ENCODE data around the gene ZNF263. TPM values are rescaled to one million over a fixed set of nuclear protein-coding genes. Genes with fewer than 3 reads are reported as not detected.

ZNF263 gene
- total and polyA plus RNA-seq, 2 donors from 2014 or later, result 14.6 to 29.7 TPM

DNA sequence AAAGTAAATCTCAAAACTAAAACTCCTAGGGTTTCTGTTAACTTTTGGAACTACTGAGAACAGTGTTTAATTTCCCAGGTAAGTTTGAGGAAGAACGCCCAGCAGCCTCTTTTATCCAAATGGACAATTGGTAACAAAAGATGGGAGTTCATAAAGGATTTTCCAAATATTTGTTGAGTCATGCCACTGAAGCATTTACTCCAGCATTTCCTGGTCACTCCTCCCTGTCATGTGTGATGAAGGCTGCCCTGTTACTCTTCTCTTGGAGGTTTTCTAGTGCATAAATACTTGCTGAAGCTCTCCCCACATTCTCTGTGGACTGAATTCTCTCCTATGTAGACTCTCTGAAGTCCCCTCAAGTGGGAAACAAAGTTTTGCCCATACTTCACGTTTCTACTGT is 38.5 kb downstream of the ZNF263 start:
- TF ChIP-seq, protein P1, sequence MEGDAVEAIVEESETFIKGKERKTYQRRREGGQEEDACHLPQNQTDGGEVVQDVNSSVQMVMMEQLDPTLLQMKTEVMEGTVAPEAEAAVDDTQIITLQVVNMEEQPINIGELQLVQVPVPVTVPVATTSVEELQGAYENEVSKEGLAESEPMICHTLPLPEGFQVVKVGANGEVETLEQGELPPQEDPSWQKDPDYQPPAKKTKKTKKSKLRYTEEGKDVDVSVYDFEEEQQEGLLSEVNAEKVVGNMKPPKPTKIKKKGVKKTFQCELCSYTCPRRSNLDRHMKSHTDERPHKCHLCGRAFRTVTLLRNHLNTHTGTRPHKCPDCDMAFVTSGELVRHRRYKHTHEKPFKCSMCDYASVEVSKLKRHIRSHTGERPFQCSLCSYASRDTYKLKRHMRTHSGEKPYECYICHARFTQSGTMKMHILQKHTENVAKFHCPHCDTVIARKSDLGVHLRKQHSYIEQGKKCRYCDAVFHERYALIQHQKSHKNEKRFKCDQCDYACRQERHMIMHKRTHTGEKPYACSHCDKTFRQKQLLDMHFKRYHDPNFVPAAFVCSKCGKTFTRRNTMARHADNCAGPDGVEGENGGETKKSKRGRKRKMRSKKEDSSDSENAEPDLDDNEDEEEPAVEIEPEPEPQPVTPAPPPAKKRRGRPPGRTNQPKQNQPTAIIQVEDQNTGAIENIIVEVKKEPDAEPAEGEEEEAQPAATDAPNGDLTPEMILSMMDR (IDR thresholded peaks at IDR 0.05; ENCODE audit: borderline replicate concordance, extremely low read depth, insufficient read depth), result no peak
- H3K27ac ChIP-seq (ENCODE audit: low read depth in 2 of 2, low read length in 2 of 2), result no peak overlapping the region
- FAIRE-seq (no peak), DNase-seq (no peak)
- H3K4me1 ChIP-seq (ENCODE audit: control insufficient read depth in 2 of 3, insufficient read depth in 2 of 3, low read depth in 1 of 3, low read length in 3 of 3), result no peaks in the 10 kb centered on the region
- intact Hi-C loops (cut with DNase I), result no loop called here
- peaks cover 10 to 16% (median 13%) of the 10 kb centered on the region in 3 donors for H3K36me3 ChIP-seq (ENCODE audit: control insufficient read depth in 2 of 3, insufficient read depth in 3 of 3, low read length in 3 of 3)
- H3K4me3 ChIP-seq (ENCODE audit: low read length in 3 of 3), result no peak overlapping the region
- no peak overlapping the region for H3K9ac ChIP-seq (ENCODE audit: low read length in 3 of 3)
- no peaks in the 10 kb centered on the region for H3K27me3 ChIP-seq (ENCODE audit: control insufficient read depth, insufficient read depth, low read length)
- H3K9me3 ChIP-seq (ENCODE audit: control insufficient read depth in 2 of 3, insufficient read depth in 1 of 3, low read length in 3 of 3), result peaks cover 13 to 60% (median 33%) of the 10 kb centered on the region in 3 donors

GRCh38 chr16:3327514-3327913 is 44.2 kb downstream of the ZNF263 start:
- FAIRE-seq (no peak), DNase-seq (no peak)
- intact Hi-C loops (cut with DNase I), result no loop called here
- no peak overlapping the region for H3K9ac ChIP-seq (ENCODE audit: low read length in 3 of 3)
- no peak overlapping the region for H3K4me3 ChIP-seq (ENCODE audit: low read length in 3 of 3)
- H3K27ac ChIP-seq (ENCODE audit: low read depth in 2 of 2, low read length in 2 of 2), result no peak overlapping the region
- H3K36me3 ChIP-seq (ENCODE audit: control insufficient read depth in 2 of 3, insufficient read depth in 3 of 3, low read length in 3 of 3), result no peaks in the 10 kb centered on the region
- TF ChIP-seq, protein P1 (IDR thresholded peaks at IDR 0.05; ENCODE audit: borderline replicate concordance, extremely low read depth, insufficient read depth), result no peak
- H3K4me1 ChIP-seq (ENCODE audit: control insufficient read depth in 2 of 3, insufficient read depth in 2 of 3, low read depth in 1 of 3, low read length in 3 of 3), result no peaks in the 10 kb centered on the region
- H3K9me3 ChIP-seq (ENCODE audit: control insufficient read depth in 2 of 3, insufficient read depth in 1 of 3, low read length in 3 of 3), result peaks cover under 1 to 9% (median 1%) of the 10 kb centered on the region in 3 donors
- H3K27me3 ChIP-seq (ENCODE audit: control insufficient read depth, insufficient read depth, low read length), result no peaks in the 10 kb centered on the region

- FAIRE-seq, result no peak
- intact Hi-C loops (cut with DNase I), result no loop called here
- Histone ChIP-seq H3K4me1 (ENCODE audit: control insufficient read depth in 2 of 3, insufficient read depth in 2 of 3, low read depth in 1 of 3, low read length in 3 of 3) (no peaks in the 10 kb centered on the region), H3K9me3 (ENCODE audit: control insufficient read depth in 2 of 3, insufficient read depth in 1 of 3, low read length in 3 of 3) (peaks cover 0 to 7% (median 1%) of the 10 kb centered on the region in 3 donors), H3K27me3 (ENCODE audit: control insufficient read depth, insufficient read depth, low read length) (no peaks in the 10 kb centered on the region), H3K27ac (ENCODE audit: low read depth in 2 of 2, low read length in 2 of 2) (no peak overlapping the region), H3K4me3 (ENCODE audit: low read length in 3 of 3) (no peak overlapping the region), H3K9ac (ENCODE audit: low read length in 3 of 3) (no peak overlapping the region), H3K36me3 (ENCODE audit: control insufficient read depth in 2 of 3, insufficient read depth in 3 of 3, low read length in 3 of 3) (no peaks in the 10 kb centered on the region)
- no peak for DNase-seq
- TF ChIP-seq, protein P1 (IDR thresholded peaks at IDR 0.05; ENCODE audit: borderline replicate concordance, extremely low read depth, insufficient read depth), result no peak
Measured at GRCh38 chr16:3328104-3328503, 44.8 kb downstream of the ZNF263 start.

GRCh38 chr16:3328643-3329042 is 45.4 kb downstream of the ZNF263 start:
- DNase-seq (no peak), FAIRE-seq (no peak)
- H3K9ac ChIP-seq (ENCODE audit: low read length in 3 of 3), result no peak overlapping the region
- TF ChIP-seq, protein P1 (IDR thresholded peaks at IDR 0.05; ENCODE audit: borderline replicate concordance, extremely low read depth, insufficient read depth), result no peak
- intact Hi-C loops (cut with DNase I), result no loop called here
- peaks cover 0 to 2% (median 1%) of the 10 kb centered on the region in 3 donors for H3K9me3 ChIP-seq (ENCODE audit: control insufficient read depth in 2 of 3, insufficient read depth in 1 of 3, low read length in 3 of 3)
- H3K27me3 ChIP-seq (ENCODE audit: control insufficient read depth, insufficient read depth, low read length), result no peaks in the 10 kb centered on the region
- no peaks in the 10 kb centered on the region for H3K36me3 ChIP-seq (ENCODE audit: control insufficient read depth in 2 of 3, insufficient read depth in 3 of 3, low read length in 3 of 3)
- no peak overlapping the region for H3K27ac ChIP-seq (ENCODE audit: low read depth in 2 of 2, low read length in 2 of 2)
- no peak overlapping the region for H3K4me3 ChIP-seq (ENCODE audit: low read length in 3 of 3)
- H3K4me1 ChIP-seq (ENCODE audit: control insufficient read depth in 2 of 3, insufficient read depth in 2 of 3, low read depth in 1 of 3, low read length in 3 of 3), result no peaks in the 10 kb centered on the region

Measured in kidney (tissue), 14 donors.